HEK293 (cell line): ENCODE results near the gene TIMM44.
A peak's percentile ranks its signal among the peaks of the same experiment; 100 is the strongest.

Source experiments
- BCL11B ChIP-seq: fragments of 450-650 bp; formaldehyde crosslinking; IDR thresholded peaks from 2 replicates; pipeline ENCODE4 v1.5.1; 2016; ENCODE audit warnings: low read depth, missing biosample characterization, missing genetic modification characterization
- GLIS1 ChIP-seq: fragments of 450-650 bp; formaldehyde crosslinking; IDR thresholded peaks from 2 replicates; pipeline ENCODE4 v1.5.1; 2016; ENCODE audit warnings: missing biosample characterization, missing genetic modification characterization
- GLIS2 ChIP-seq: fragments of 450-650 bp; formaldehyde crosslinking; IDR thresholded peaks from 2 replicates; pipeline ENCODE4 v1.5.1; 2016; ENCODE audit warnings: missing biosample characterization, missing genetic modification characterization
- HOXA7 ChIP-seq: sonication (generic); formaldehyde crosslinking; IDR thresholded peaks from 2 replicates; pipeline ENCODE4 v1.8.1; 2022; ENCODE audit warnings: missing genetic modification reagents, borderline replicate concordance
- IKZF3 ChIP-seq: fragments of 450-650 bp; IDR thresholded peaks from 2 replicates; pipeline ENCODE4 v1.5.0; 2018; ENCODE audit warnings: missing biosample characterization, mild to moderate bottlenecking, missing genetic modification characterization, moderate library complexity
- KLF16 ChIP-seq: fragments of 450-650 bp; formaldehyde crosslinking; IDR thresholded peaks from 2 replicates; pipeline ENCODE4 v1.5.1; 2017; ENCODE audit warnings: missing biosample characterization, missing genetic modification characterization
- SP2 ChIP-seq: fragments of 450-650 bp; formaldehyde crosslinking; IDR thresholded peaks from 2 replicates; pipeline ENCODE4 v1.5.1; 2016; ENCODE audit warnings: missing biosample characterization, missing genetic modification characterization
- SP3 ChIP-seq: fragments of 450-650 bp; formaldehyde crosslinking; IDR thresholded peaks from 2 replicates; pipeline ENCODE4 v1.5.1; 2016; ENCODE audit warnings: missing biosample characterization, missing genetic modification characterization
- YY2 ChIP-seq: fragments of 450-650 bp; formaldehyde crosslinking; IDR thresholded peaks from 2 replicates; pipeline ENCODE4 v1.5.1; 2016; ENCODE audit warnings: missing biosample characterization, missing genetic modification characterization
- ZBTB17 ChIP-seq: fragments of 450-650 bp; formaldehyde crosslinking; IDR thresholded peaks from 2 replicates; pipeline ENCODE4 v1.5.1; 2016; ENCODE audit warnings: missing biosample characterization, missing genetic modification characterization
- ZEB2 ChIP-seq: fragments of 450-650 bp; formaldehyde crosslinking; IDR thresholded peaks from 2 replicates; pipeline ENCODE4 v1.5.1; 2016; ENCODE audit warnings: missing biosample characterization, missing genetic modification characterization
- ZFHX2 ChIP-seq: fragments of 450-650 bp; formaldehyde crosslinking; conservative IDR thresholded peaks from 2 replicates; pipeline ENCODE4 v1.5.1; 2016; ENCODE audit warnings: missing biosample characterization, missing genetic modification characterization
- ZNF2 ChIP-seq: fragments of 450-650 bp; formaldehyde crosslinking; IDR thresholded peaks from 2 replicates; pipeline ENCODE4 v1.5.1; 2016; ENCODE audit warnings: missing biosample characterization, missing genetic modification characterization
- ZNF223 ChIP-seq: fragments of 450-650 bp; formaldehyde crosslinking; IDR thresholded peaks from 2 replicates; pipeline ENCODE4 v1.5.1; 2016; ENCODE audit warnings: missing biosample characterization, missing genetic modification characterization
- ZNF335 ChIP-seq: fragments of 450-650 bp; formaldehyde crosslinking; conservative IDR thresholded peaks from 2 replicates; pipeline ENCODE4 v1.5.1; 2016; ENCODE audit warnings: missing biosample characterization, missing genetic modification characterization
- ZNF341 ChIP-seq: fragments of 450-650 bp; formaldehyde crosslinking; IDR thresholded peaks from 2 replicates; pipeline ENCODE4; 2016; ENCODE audit warnings: low read depth, missing biosample characterization, missing genetic modification characterization
- ZNF555 ChIP-seq: fragments of 450-650 bp; formaldehyde crosslinking; conservative IDR thresholded peaks from 2 replicates; pipeline ENCODE4 v1.5.1; 2017; ENCODE audit warnings: missing biosample characterization, mild to moderate bottlenecking, missing genetic modification characterization, inconsistent platforms
- ZNF610 ChIP-seq: fragments of 450-650 bp; formaldehyde crosslinking; IDR thresholded peaks from 2 replicates; pipeline ENCODE4 v1.5.1; 2016; ENCODE audit warnings: missing biosample characterization, missing genetic modification characterization, borderline replicate concordance
- ZNF623 ChIP-seq: fragments of 450-650 bp; formaldehyde crosslinking; IDR thresholded peaks from 2 replicates; pipeline ENCODE4 v1.5.1; 2016; ENCODE audit warnings: missing biosample characterization, missing genetic modification characterization
- ZNF629 ChIP-seq: fragments of 450-650 bp; formaldehyde crosslinking; IDR thresholded peaks from 2 replicates; pipeline ENCODE4 v1.5.1; 2017; ENCODE audit warnings: missing biosample characterization, missing genetic modification characterization
- ZNF660 ChIP-seq: fragments of 450-650 bp; IDR thresholded peaks from 2 replicates; pipeline ENCODE4 v1.5.1; 2018; ENCODE audit warnings: missing biosample characterization, mild to moderate bottlenecking, missing genetic modification characterization
- ZNF664 ChIP-seq: fragments of 450-650 bp; formaldehyde crosslinking; IDR thresholded peaks from 2 replicates; pipeline ENCODE4 v1.5.1; 2016; ENCODE audit warnings: missing biosample characterization, missing genetic modification characterization
- ZNF76 ChIP-seq: fragments of 450-650 bp; formaldehyde crosslinking; IDR thresholded peaks from 2 replicates; pipeline ENCODE4; 2016; ENCODE audit warnings: low read depth, missing biosample characterization, missing genetic modification characterization, borderline replicate concordance
- ZSCAN30 ChIP-seq: fragments of 450-650 bp; IDR thresholded peaks from 2 replicates; pipeline ENCODE4 v1.5.1; 2018; ENCODE audit warnings: missing biosample characterization, mild to moderate bottlenecking, missing genetic modification characterization, moderate library complexity
- TF ChIP-seq, protein P1 (sequence below): fragments of 450-650 bp; formaldehyde crosslinking; optimal IDR thresholded peaks from 2 replicates; pipeline ENCODE3; 2016; ENCODE audit warnings: missing biosample characterization, mild to moderate bottlenecking, missing genetic modification characterization
- TF ChIP-seq, protein P2 (sequence below): sonication (generic); formaldehyde crosslinking; IDR thresholded peaks from 2 replicates; pipeline ENCODE4 v1.8.1; 2022; ENCODE audit warnings: mild to moderate bottlenecking, moderate library complexity, missing genetic modification reagents
- TF ChIP-seq, protein P3 (sequence below): fragments of 450-650 bp; formaldehyde crosslinking; IDR thresholded peaks from 2 replicates; pipeline ENCODE4 v1.5.1; 2016; ENCODE audit warnings: missing biosample characterization, missing genetic modification characterization
- TF ChIP-seq, protein P4 (sequence below): fragments of 450-650 bp; formaldehyde crosslinking; IDR thresholded peaks from 2 replicates; pipeline ENCODE4; 2016; ENCODE audit warnings: missing biosample characterization, missing genetic modification characterization
- TF ChIP-seq, protein P5 (sequence below): fragments of 450-650 bp; formaldehyde crosslinking; IDR thresholded peaks from 2 replicates; pipeline ENCODE4 v1.5.1; 2016; ENCODE audit warnings: missing biosample characterization, missing genetic modification characterization
- TF ChIP-seq, protein P6 (sequence below): fragments of 450-650 bp; formaldehyde crosslinking; IDR thresholded peaks from 2 replicates; pipeline ENCODE4 v1.5.1; 2016; ENCODE audit warnings: missing biosample characterization, missing genetic modification characterization, low read depth
- TF ChIP-seq, protein P7 (sequence below): fragments of 450-650 bp; formaldehyde crosslinking; IDR thresholded peaks from 2 replicates; pipeline ENCODE4 v1.5.1; 2016; ENCODE audit warnings: missing biosample characterization, missing genetic modification characterization

TIMM44 gene

DNA sequence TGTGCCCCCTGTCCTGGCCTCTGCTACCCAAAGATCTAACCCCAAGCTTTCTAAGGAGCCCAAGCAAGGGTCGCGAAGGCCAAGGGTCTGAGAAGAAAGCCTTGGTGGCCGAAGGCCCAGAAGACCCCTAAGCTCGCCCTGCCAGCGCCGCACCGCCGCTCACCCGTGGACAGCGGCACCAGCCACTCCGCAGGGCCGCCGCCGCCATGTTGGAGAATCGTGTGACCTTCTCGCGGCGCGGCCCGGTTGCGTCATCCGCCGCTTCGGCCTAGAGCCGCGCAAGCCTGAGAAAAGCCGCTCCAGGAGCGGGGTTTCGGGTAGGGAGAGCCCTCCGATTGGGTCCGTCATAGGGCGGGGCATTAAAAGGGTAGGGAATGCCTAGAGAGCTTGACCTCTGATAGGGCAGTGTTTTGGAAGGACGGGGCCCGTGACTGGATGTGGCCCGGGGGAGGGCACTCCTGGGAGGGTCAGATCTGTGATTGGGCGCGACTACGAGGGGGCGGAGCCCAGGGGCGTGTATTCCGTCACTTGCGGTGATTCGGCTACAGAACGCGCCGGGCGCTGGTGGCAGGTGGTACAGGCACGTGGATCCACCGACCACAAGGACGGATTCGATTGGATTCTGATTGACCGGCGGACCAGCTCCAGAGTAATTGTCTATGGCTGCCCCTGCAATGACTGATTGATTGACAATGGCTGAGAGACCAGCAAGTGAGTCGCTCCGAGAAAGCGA is at the start of gene TIMM44 (continued):
- TF ChIP-seq, protein P1, sequence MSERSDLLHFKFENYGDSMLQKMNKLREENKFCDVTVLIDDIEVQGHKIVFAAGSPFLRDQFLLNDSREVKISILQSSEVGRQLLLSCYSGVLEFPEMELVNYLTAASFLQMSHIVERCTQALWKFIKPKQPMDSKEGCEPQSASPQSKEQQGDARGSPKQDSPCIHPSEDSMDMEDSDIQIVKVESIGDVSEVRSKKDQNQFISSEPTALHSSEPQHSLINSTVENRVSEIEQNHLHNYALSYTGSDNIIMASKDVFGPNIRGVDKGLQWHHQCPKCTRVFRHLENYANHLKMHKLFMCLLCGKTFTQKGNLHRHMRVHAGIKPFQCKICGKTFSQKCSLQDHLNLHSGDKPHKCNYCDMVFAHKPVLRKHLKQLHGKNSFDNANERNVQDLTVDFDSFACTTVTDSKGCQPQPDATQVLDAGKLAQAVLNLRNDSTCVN (tag by site-specific recombination) = peak; percentile 88
- peak; percentile 99 for TF ChIP-seq ZNF223 (tag by site-specific recombination)
- TF ChIP-seq ZNF660 (tag by site-specific recombination) = peak; percentile 55
- peak; percentile 11; the same call in 1 of the 2 replicates for TF ChIP-seq ZNF2
- peak; percentile 91 for TF ChIP-seq ZNF335 (tag by site-specific recombination)
- TF ChIP-seq SP2 (tag by site-specific recombination) = peak; percentile 100
- TF ChIP-seq ZEB2 (tag by site-specific recombination) = peak; percentile 82
- TF ChIP-seq, protein P2, sequence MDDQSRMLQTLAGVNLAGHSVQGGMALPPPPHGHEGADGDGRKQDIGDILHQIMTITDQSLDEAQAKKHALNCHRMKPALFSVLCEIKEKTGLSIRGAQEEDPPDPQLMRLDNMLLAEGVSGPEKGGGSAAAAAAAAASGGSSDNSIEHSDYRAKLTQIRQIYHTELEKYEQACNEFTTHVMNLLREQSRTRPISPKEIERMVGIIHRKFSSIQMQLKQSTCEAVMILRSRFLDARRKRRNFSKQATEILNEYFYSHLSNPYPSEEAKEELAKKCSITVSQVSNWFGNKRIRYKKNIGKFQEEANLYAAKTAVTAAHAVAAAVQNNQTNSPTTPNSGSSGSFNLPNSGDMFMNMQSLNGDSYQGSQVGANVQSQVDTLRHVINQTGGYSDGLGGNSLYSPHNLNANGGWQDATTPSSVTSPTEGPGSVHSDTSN = peak; percentile 47; the same call in 1 of the 2 replicates
- peak; percentile 54; the same call in 1 of the 2 replicates for TF ChIP-seq ZNF76 (tag by site-specific recombination)
- peak; percentile 83 for TF ChIP-seq YY2 (tag by site-specific recombination)
- TF ChIP-seq, protein P3, sequence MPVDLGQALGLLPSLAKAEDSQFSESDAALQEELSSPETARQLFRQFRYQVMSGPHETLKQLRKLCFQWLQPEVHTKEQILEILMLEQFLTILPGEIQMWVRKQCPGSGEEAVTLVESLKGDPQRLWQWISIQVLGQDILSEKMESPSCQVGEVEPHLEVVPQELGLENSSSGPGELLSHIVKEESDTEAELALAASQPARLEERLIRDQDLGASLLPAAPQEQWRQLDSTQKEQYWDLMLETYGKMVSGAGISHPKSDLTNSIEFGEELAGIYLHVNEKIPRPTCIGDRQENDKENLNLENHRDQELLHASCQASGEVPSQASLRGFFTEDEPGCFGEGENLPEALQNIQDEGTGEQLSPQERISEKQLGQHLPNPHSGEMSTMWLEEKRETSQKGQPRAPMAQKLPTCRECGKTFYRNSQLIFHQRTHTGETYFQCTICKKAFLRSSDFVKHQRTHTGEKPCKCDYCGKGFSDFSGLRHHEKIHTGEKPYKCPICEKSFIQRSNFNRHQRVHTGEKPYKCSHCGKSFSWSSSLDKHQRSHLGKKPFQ = no peak
- TF ChIP-seq, protein P4, sequence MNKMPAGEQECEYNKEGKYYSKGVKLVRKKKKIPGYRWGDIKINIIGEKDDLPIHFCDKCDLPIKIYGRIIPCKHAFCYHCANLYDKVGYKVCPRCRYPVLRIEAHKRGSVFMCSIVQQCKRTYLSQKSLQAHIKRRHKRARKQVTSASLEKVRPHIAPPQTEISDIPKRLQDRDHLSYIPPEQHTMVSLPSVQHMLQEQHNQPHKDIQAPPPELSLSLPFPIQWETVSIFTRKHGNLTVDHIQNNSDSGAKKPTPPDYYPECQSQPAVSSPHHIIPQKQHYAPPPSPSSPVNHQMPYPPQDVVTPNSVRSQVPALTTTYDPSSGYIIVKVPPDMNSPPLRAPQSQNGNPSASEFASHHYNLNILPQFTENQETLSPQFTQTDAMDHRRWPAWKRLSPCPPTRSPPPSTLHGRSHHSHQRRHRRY (tag by site-specific recombination) = no peak
- no peak for TF ChIP-seq ZNF664 (tag by site-specific recombination)
- TF ChIP-seq, protein P5, sequence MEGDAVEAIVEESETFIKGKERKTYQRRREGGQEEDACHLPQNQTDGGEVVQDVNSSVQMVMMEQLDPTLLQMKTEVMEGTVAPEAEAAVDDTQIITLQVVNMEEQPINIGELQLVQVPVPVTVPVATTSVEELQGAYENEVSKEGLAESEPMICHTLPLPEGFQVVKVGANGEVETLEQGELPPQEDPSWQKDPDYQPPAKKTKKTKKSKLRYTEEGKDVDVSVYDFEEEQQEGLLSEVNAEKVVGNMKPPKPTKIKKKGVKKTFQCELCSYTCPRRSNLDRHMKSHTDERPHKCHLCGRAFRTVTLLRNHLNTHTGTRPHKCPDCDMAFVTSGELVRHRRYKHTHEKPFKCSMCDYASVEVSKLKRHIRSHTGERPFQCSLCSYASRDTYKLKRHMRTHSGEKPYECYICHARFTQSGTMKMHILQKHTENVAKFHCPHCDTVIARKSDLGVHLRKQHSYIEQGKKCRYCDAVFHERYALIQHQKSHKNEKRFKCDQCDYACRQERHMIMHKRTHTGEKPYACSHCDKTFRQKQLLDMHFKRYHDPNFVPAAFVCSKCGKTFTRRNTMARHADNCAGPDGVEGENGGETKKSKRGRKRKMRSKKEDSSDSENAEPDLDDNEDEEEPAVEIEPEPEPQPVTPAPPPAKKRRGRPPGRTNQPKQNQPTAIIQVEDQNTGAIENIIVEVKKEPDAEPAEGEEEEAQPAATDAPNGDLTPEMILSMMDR (tag by site-specific recombination) = no peak
- TF ChIP-seq ZFHX2 (tag by site-specific recombination) = 0 out of 2 replicates have a peak, but pooled peaks have one; percentile 7
- no peak for TF ChIP-seq HOXA7 (CRISPR knock-in tag)
- peak; percentile 55 for TF ChIP-seq ZSCAN30
- 0 out of 2 replicates have a peak, but pooled peaks have one; percentile 40 for TF ChIP-seq GLIS2 (tag by site-specific recombination)
- TF ChIP-seq, protein P6, sequence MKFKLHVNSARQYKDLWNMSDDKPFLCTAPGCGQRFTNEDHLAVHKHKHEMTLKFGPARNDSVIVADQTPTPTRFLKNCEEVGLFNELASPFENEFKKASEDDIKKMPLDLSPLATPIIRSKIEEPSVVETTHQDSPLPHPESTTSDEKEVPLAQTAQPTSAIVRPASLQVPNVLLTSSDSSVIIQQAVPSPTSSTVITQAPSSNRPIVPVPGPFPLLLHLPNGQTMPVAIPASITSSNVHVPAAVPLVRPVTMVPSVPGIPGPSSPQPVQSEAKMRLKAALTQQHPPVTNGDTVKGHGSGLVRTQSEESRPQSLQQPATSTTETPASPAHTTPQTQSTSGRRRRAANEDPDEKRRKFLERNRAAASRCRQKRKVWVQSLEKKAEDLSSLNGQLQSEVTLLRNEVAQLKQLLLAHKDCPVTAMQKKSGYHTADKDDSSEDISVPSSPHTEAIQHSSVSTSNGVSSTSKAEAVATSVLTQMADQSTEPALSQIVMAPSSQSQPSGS (tag by site-specific recombination) = peak; percentile 90
- peak; percentile 97 for TF ChIP-seq SP3 (tag by site-specific recombination)
- TF ChIP-seq ZNF610 = peak; percentile 93
- peak; percentile 70 for TF ChIP-seq ZNF629
- no peak for TF ChIP-seq ZNF555 (tag by site-specific recombination)
- TF ChIP-seq, protein P7, sequence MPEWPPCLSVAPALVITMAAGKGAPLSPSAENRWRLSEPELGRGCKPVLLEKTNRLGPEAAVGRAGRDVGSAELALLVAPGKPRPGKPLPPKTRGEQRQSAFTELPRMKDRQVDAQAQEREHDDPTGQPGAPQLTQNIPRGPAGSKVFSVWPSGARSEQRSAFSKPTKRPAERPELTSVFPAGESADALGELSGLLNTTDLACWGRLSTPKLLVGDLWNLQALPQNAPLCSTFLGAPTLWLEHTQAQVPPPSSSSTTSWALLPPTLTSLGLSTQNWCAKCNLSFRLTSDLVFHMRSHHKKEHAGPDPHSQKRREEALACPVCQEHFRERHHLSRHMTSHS (tag by site-specific recombination) = no peak
- TF ChIP-seq BCL11B (tag by site-specific recombination) = 0 out of 2 replicates have a peak, but pooled peaks have one; percentile 59
- TF ChIP-seq ZBTB17 (tag by site-specific recombination) = peak; percentile 81
- peak; percentile 22; the same call in 1 of the 2 replicates for TF ChIP-seq GLIS1 (tag by site-specific recombination)
- TF ChIP-seq IKZF3 (tag by site-specific recombination) = peak; percentile 20; the same call in 1 of the 2 replicates
- no peak for TF ChIP-seq ZNF623 (tag by site-specific recombination)
- TF ChIP-seq ZNF341 (tag by site-specific recombination) = 0 out of 2 replicates have a peak, but pooled peaks have one; percentile 47
- TF ChIP-seq KLF16 = peak; percentile 61; the same call in 1 of the 2 replicates
